ENCODE results near the gene CIAPIN1.

CIAPIN1 gene

DNA sequence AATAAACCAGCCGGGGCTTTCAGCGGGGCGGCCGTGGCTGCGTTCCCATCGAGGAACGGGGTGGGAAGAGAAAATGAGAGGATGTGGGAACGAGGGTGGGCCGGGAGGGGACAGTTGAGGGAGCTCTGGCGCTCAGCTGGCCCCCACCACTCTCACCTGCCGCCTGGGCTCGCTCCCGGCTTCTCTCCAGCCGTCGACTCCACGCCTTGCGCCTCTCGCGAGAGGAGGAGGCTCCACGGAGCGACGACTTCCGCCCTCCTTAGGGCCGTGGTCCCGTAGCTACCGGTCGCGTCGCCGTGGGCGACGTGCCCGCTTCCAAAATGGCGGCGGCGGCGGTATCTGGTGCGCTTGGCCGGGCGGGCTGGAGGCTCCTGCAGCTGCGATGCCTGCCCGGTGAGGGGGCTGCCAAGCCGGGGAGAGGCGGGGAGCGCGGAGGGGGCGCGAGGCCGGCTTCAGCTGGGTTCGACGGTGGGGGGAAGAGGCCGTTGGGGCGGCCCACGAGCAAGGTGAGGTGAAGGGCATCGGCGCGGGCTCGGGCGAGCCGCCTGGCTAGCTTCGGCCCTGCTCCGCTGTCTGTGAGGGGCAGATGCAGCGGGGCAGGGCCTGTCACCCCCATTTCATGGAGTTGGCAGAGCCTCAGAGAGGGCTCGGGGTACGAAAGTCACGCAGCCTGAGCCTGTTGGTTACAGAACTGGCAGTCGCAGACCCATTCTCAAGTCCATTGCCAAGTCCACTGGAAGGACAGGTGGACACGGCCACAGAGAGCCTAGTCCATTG is at the start of gene CIAPIN1, which contains the start of gene COQ9:
Gene CIAPIN1 (minus strand): TSS at position 200 of the 777 bp plus-strand sequence. CDS start 6,457 bp downstream, outside the sequence.
Gene COQ9 (plus strand): TSS at position 294 of the 777 bp plus-strand sequence. CDS start 27 bp downstream, at position 321.
- peak; percentile 99 to 100 for ATAC-seq

GRCh38 chr16:57493767-57494166 is 46.6 kb upstream of the CIAPIN1 start:
- ATAC-seq, result no peak

DNA sequence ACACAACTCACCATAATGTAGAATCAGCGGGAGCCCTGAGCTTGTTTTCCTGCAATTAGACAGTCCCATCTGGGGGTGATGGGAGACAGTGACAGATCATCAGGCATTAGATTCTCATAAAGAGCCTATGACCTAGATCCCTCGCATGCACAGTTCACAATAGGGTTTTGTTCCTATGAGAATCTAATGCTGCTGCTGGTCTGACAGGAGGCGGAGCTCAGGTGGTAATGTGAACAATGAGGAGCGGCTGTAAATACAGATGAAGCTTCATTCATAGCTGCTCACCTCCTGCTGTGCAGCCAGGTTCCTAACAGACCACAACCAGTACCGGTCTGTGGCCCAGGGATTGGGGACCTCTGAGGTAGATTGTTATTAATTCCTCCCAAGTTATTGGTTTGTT is 42.0 kb upstream of the CIAPIN1 start:
- no peak for ATAC-seq

- no peak for ATAC-seq
Measured at GRCh38 chr16:57486858-57487834, 40.0 kb upstream of the CIAPIN1 start.

- ATAC-seq, result peak; percentile 97 to 98
Measured at GRCh38 chr16:57485916-57486857, 39.0 kb upstream of the CIAPIN1 start, which contains the start of gene DOK4. TSS of gene DOK4 (minus strand) at chr16:57486493. CDS start at chr16:57479507, 6,986 bp downstream.

DNA sequence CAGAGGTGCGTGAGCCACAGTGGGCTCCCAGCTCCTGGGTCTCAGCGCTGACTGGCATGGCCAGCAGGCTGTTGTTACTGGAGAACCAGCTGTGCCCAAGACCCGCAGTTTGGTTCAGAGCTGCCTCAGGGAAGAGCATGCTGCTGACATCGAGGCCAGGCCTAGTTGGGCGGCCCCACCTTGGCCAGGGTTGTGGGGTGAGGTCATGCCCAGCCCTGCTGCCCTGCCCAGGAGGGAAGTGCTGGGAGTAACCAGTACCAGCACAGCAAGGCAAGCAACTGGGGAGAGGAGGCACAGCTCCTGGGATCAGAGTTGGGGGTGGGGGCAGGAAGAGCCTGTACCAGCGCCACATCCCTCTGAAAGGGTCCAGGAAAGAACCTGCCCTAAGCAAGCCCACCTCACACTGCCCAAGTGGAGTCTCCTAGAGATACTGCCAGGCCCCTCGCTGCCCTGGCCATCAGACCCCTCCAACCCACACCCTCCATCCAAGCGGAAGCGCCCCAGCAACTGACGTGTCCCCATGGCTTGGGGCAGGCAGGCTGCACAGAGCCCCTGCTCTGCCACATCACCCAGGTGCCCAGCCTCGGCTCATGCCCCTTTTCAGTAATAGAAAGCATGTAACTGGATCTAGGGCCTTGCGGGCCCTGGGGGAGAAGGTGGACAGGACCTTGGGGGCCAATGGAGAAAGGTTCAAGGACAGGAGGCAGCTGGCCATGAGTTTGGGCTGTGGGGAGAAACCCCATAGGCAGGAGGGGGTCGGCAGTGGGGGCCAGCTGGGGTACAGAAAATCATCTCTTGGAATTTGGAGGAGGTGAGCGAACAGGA is 38.1 kb upstream of the CIAPIN1 start:
- ATAC-seq, result no peak

GRCh38 chr16:57484515-57485005 is 37.4 kb upstream of the CIAPIN1 start:
- no peak for ATAC-seq

GRCh38 chr16:57483725-57484514 is 36.7 kb upstream of the CIAPIN1 start:
- ATAC-seq, result no peak

- no peak for ATAC-seq
Measured at GRCh38 chr16:57482845-57483545, 35.8 kb upstream of the CIAPIN1 start.

- no peak for ATAC-seq
Measured at GRCh38 chr16:57481421-57481820, 34.2 kb upstream of the CIAPIN1 start.

DNA sequence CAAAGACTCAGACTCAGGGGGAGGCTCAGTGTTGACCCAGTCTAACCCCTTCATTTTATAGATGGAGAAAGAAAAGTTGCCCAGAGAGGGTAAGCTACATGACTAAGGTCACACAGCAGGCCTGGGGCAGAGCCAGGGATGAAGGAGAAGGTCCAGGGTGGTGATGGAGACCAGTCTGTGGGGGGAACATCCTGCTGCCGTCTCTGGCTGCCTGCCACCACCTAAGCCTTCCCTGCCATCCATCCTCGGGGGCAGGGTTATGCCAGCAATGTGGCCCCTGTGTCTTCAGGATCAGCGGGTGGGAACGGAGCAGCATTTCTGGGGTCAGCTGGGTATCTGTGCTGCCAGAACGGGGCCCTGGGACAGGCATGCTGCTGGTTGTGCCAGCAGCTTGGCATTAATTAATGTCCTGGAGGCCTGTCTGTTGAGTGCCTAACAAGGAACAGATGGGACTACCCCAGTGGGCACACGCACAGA is 33.6 kb upstream of the CIAPIN1 start:
- no peak for ATAC-seq

DNA sequence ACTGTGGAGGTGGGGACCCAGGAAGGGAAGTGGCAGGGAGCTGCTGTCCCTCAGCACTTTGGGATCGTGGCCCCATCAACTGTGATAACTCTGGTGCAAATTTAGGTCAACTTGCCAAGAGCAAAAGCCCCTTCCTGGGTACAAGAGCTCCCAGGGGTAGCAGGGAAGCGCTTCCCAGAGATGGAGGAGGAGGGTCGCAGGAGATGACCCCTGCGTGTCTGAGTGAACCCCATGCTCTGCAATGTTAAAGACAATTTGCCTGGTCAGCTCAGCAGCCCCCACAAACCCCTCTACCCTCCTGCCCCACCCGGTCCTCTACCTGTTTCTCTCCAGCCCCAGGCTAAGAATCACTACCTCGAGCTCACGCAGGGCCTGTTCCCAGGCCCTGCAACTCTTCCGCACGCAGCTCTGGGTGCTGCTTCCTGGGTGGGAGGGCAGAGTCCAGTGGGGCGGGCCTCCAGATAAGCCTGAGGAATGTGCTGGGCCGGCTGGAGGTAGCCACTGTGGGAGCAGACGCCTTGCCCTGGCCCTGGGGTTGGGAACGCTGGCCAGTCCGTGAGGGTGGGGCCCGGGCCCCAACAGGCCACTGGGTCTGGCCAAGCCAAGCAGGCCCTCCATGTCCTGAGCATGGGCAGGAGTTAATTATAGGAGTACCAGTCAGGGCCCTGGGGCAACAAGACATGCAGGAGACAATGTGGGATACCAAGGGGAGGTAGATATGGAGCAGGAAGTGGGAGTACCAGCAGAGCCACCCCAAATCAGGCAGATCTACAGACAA is 33.0 kb upstream of the CIAPIN1 start:
- no peak for ATAC-seq

- no peak for ATAC-seq
Measured at GRCh38 chr16:57479205-57479975, 32.2 kb upstream of the CIAPIN1 start.

GRCh38 chr16:57478396-57479204 is 31.4 kb upstream of the CIAPIN1 start:
- ATAC-seq, result no peak

- no peak for ATAC-seq
Measured at GRCh38 chr16:57477531-57478202, 30.5 kb upstream of the CIAPIN1 start.

All from activated CD4-positive, CD25-positive, alpha-beta regulatory T cell treated with anti-CD3 and anti-CD28 coated beads, Interleukin-2, amount 50 U/mL, for 24 hours (primary cell).